Measurements from ENCODE around the gene KDM6A.

KDM6A gene

DNA sequence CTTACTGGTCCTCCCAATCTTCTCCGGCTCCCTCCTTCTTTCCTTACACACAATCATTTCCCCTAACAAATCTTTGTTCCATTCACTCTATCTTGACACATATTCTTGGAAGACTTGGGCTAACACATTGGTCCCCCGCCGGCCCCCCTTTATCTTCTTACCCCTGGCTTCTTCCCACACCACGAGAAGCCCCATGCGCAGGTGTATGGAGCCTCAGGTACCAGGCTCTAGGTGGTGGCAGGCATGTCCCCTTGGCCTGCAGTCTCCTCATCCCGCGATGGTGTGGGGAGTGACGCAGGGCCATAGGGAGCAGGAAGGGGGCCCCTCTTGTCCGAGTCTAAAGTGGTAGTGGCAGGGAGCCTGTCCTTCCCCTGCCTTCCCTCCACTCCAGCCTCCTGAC is 277.8 kb downstream of the KDM6A start:
- Mint-ChIP-seq H3K27me3 (no peaks in the 10 kb centered on the region), H3K9me3 (no peaks in the 10 kb centered on the region), H3K4me3 (no peak overlapping the region), H3K27ac (no peak overlapping the region), H3K36me3 (no peaks in the 10 kb centered on the region), H3K4me1 (no peaks in the 10 kb centered on the region)
- no peak for ATAC-seq

DNA sequence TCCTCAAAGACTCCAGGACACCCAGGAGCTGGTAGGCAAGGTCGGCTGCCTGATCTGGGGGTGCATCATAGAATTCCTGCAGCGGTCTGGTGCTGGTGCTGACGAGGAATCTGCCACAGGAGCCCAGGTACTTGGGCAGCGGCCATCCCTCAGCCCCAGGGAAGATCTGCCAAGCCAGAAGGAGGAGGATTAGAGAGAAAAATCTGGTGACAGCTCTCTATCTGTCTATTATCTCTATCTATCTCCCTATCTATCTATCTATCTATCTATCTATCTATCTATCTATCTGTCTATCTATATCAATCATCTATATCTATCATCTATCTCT is 281.0 kb downstream of the KDM6A start:
- no peak overlapping the region for H3K4me3 Mint-ChIP-seq
- no peak for ATAC-seq
- H3K4me1 Mint-ChIP-seq, result no peaks in the 10 kb centered on the region
- no peak overlapping the region for H3K27ac Mint-ChIP-seq
- peaks cover 13% of the 10 kb centered on the region for H3K27me3 Mint-ChIP-seq
- H3K9me3 Mint-ChIP-seq, result no peaks in the 10 kb centered on the region
- H3K36me3 Mint-ChIP-seq, result no peaks in the 10 kb centered on the region

DNA sequence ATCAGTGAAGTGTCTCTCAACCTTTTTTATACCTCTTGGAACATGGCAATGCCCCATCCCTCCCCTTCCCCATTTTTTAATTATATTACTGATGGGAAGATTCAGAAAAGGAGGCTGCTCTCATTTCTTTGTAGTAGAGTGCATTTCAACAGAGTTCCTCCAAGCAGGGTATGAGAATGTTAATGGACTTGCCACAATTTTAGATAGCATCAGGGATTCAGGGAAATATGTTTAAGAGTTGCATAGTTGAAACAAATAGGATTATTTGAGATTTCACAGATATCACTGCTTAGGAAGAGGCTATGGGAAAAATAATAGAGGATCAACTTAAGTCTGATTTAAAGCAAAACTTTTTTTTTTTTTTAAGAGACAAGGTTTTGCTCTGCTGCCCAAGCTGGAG is 281.5 kb downstream of the KDM6A start:
- H3K27ac Mint-ChIP-seq, result no peak overlapping the region
- ATAC-seq, result no peak
- H3K9me3 Mint-ChIP-seq, result no peaks in the 10 kb centered on the region
- no peaks in the 10 kb centered on the region for H3K4me1 Mint-ChIP-seq
- H3K27me3 Mint-ChIP-seq, result peaks cover 13% of the 10 kb centered on the region
- H3K4me3 Mint-ChIP-seq, result no peak overlapping the region
- no peaks in the 10 kb centered on the region for H3K36me3 Mint-ChIP-seq

- Mint-ChIP-seq H3K36me3 (no peaks in the 10 kb centered on the region), H3K9me3 (peaks cover 7% of the 10 kb centered on the region), H3K27me3 (peaks cover 13% of the 10 kb centered on the region), H3K4me3 (no peak overlapping the region), H3K4me1 (no peaks in the 10 kb centered on the region), H3K27ac (no peak overlapping the region)
- no peak for ATAC-seq
These were observed 284.7 kb downstream of the KDM6A start for GRCh38 chrX:45157647-45158046.

All from stimulated activated memory B cell treated with anti-CD40 and anti-IgM and Interleukin-4, amounts not matched to agents 10 μg/mL and 1 μg/mL and 100 μg/mL, for 72 hours (primary cell).